PC-9 (cell line): Measurements from ENCODE around the gene KIF26B. TPM values are rescaled to one million over a fixed set of nuclear protein-coding genes. Genes with fewer than 3 reads are reported as not detected.

Experiments used
- BruUV-seq: library from RNA; stranded (reverse); fragments of 400-500 nt; replicated peaks from 2 replicates; lab custom pipeline; 2021; lab: Mats Ljungman, UMichigan
- CTCF ChIA-PET: fragments of 300-600 bp; sonication (Branson Sonifier 250); formaldehyde crosslinking; loops from one replicate; lab custom pipeline; 2022; ENCODE audit warnings: antibody characterized with exemption; lab: Charles Lee
- POLR2A ChIA-PET: fragments of 300-600 bp; sonication (Branson Sonifier 250); formaldehyde crosslinking; loops from one replicate; lab custom pipeline; 2022; ENCODE audit warnings: antibody characterized with exemption; ENCODE audit not compliant: unreplicated experiment; lab: Charles Lee
- DNase-seq, 2 experiments: peaks; one replicate each; pipeline versions ENCODE4 v3.0.0 to v3.0.0-alpha.2; 2015 to 2022; ENCODE audit warnings: mixed read lengths in 1 of 2
- H2AFZ ChIP-seq: fragments of 200-600 bp; sonication (generic); 2 replicates; pipeline ENCODE4 v1.8.1; 2017; ENCODE audit warnings: antibody characterized with exemption
- H3F3A ChIP-seq: fragments of 200-600 bp; sonication (generic); 2 replicates; pipeline ENCODE4 v1.8.1; 2017; ENCODE audit warnings: antibody characterized with exemption, mild to moderate bottlenecking, low read depth; ENCODE audit not compliant: insufficient read depth
- H3K27ac ChIP-seq: fragments of 200-600 bp; sonication (generic); 2 replicates; pipeline ENCODE4 v1.6.1; 2016; ENCODE audit warnings: mixed run types
- H3K27me3 ChIP-seq: fragments of 200-600 bp; sonication (generic); 2 replicates; pipeline ENCODE4 v1.6.1; 2016; ENCODE audit warnings: low read depth, mixed run types; ENCODE audit not compliant: insufficient read depth
- H3K36me3 ChIP-seq: fragments of 200-600 bp; sonication (generic); 2 replicates; pipeline ENCODE4 v1.6.1; 2016; ENCODE audit warnings: low read depth, mixed run types
- H3K4me1 ChIP-seq: fragments of 200-600 bp; sonication (generic); replicated peaks from 2 replicates; pipeline ENCODE4 v1.6.1; 2016; ENCODE audit warnings: mixed run types; ENCODE audit not compliant: insufficient read depth
- H3K4me2 ChIP-seq: fragments of 200-600 bp; sonication (generic); 2 replicates; pipeline ENCODE4 v1.6.1; 2017; ENCODE audit warnings: mixed run types
- H3K4me3 ChIP-seq: fragments of 200-600 bp; sonication (generic); 2 replicates; pipeline ENCODE4 v1.6.1; 2016; ENCODE audit warnings: mixed run types
- H3K79me2 ChIP-seq: fragments of 200-600 bp; sonication (generic); 2 replicates; pipeline ENCODE4 v1.6.1; 2017; ENCODE audit warnings: low read depth, mixed run types
- H3K9me2 ChIP-seq: fragments of 200-600 bp; sonication (generic); 2 replicates; pipeline ENCODE4 v1.8.1; 2017; ENCODE audit warnings: mild to moderate bottlenecking; ENCODE audit not compliant: insufficient read depth
- H3K9me3 ChIP-seq: fragments of 200-600 bp; sonication (generic); 2 replicates; pipeline ENCODE4 v1.8.1; 2016; ENCODE audit warnings: low read depth; ENCODE audit not compliant: insufficient read depth
- H4K20me1 ChIP-seq: fragments of 200-600 bp; sonication (generic); 2 replicates; pipeline ENCODE4 v1.8.1; 2017; ENCODE audit not compliant: insufficient read depth
- EZH2 ChIP-seq: fragments of 200-600 bp; sonication (generic); IDR thresholded peaks from 2 replicates; pipeline ENCODE4 v1.8.0; 2017; ENCODE audit warnings: antibody characterized with exemption, low read depth
- intact Hi-C: fragments of 100-400 bp; cut with micrococcal nuclease; formaldehyde crosslinking; loops from one replicate; pipeline ENCODE4 v1.10.0; 2022; ENCODE audit not compliant: unreplicated experiment
- total RNA-seq: library from RNA; stranded (reverse); gene quantifications from 2 replicates; pipeline ENCODE4 v1.2.3, GENCODE V29; 2021
- TF ChIP-seq, protein P1 (sequence below): fragments of 200-600 bp; sonication (generic); conservative IDR thresholded peaks from 2 replicates; pipeline ENCODE4 v1.6.1; 2017; ENCODE audit warnings: mixed run types, antibody characterized with exemption, mild to moderate bottlenecking, moderate library complexity

Gene KIF26B
- total RNA-seq, 1 experiment from 2014 or later, result 0.11 TPM

- intact Hi-C loops, result no loop called here
- POLR2A ChIA-PET, result no interaction called here
These were observed 304.8 kb downstream of the KIF26B start for GRCh38 chr1:245459621-245460020.

GRCh38 chr1:245461681-245462080, 306.9 kb downstream of the KIF26B start:
- no peaks in the 10 kb centered on the region for H3F3A ChIP-seq
- ChIA-PET CTCF (no interaction called here), POLR2A (no interaction called here)
- H3K4me2 ChIP-seq, result no peak overlapping the region
- no TSS peak for BruUV-seq
- H3K9me3 ChIP-seq, result no peaks in the 10 kb centered on the region
- H3K27me3 ChIP-seq, result peaks cover 77% of the 10 kb centered on the region
- no peak for TF ChIP-seq EZH2
- TF ChIP-seq, protein P1, sequence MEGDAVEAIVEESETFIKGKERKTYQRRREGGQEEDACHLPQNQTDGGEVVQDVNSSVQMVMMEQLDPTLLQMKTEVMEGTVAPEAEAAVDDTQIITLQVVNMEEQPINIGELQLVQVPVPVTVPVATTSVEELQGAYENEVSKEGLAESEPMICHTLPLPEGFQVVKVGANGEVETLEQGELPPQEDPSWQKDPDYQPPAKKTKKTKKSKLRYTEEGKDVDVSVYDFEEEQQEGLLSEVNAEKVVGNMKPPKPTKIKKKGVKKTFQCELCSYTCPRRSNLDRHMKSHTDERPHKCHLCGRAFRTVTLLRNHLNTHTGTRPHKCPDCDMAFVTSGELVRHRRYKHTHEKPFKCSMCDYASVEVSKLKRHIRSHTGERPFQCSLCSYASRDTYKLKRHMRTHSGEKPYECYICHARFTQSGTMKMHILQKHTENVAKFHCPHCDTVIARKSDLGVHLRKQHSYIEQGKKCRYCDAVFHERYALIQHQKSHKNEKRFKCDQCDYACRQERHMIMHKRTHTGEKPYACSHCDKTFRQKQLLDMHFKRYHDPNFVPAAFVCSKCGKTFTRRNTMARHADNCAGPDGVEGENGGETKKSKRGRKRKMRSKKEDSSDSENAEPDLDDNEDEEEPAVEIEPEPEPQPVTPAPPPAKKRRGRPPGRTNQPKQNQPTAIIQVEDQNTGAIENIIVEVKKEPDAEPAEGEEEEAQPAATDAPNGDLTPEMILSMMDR, result no peak
- H3K4me1 ChIP-seq, result no peaks in the 10 kb centered on the region
- no peak overlapping the region for H3K4me3 ChIP-seq
- H2AFZ ChIP-seq, result no peak overlapping the region
- H3K9me2 ChIP-seq, result no peaks in the 10 kb centered on the region
- no peaks in the 10 kb centered on the region for H4K20me1 ChIP-seq
- intact Hi-C loops, result no loop called here
- H3K27ac ChIP-seq, result no peak overlapping the region
- no peaks in the 10 kb centered on the region for H3K36me3 ChIP-seq
- no peak for DNase-seq
- no peaks in the 10 kb centered on the region for H3K79me2 ChIP-seq

More at GRCh38 chr1:245459621-245460020, 304.8 kb downstream of the KIF26B start:
- Histone ChIP-seq H3K27ac (no peak overlapping the region), H3F3A (no peaks in the 10 kb centered on the region), H3K4me1 (no peaks in the 10 kb centered on the region), H3K36me3 (no peaks in the 10 kb centered on the region), H3K27me3 (peaks cover 64% of the 10 kb centered on the region), H3K4me3 (no peak overlapping the region), H3K9me2 (no peaks in the 10 kb centered on the region), H2AFZ (no peak overlapping the region), H3K4me2 (no peak overlapping the region), H4K20me1 (no peaks in the 10 kb centered on the region), H3K79me2 (no peaks in the 10 kb centered on the region), H3K9me3 (no peaks in the 10 kb centered on the region)
- no peak for TF ChIP-seq EZH2
- TF ChIP-seq, protein P1, result no peak
- no TSS peak for BruUV-seq
- CTCF ChIA-PET, result no interaction called here
- no peak for DNase-seq

DNA sequence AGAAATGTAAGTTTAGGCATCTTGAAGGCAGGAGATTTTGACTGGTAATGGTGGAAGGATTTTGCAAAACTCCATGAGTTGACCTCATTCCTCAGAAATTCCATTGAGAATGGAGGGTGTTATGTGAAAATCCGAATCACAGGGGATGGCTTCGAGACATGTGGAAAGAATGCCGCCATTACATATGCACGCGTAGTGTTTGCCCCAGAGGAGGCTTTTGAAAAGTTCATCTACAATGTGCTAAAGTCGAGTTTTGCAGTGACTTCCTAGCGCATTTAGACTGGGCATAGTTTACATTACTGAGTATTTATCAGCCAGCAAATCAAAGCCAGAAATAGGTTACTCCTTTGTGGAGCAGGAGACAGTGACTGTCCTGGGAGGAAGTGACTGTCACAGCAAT, 307.4 kb downstream of the KIF26B start:
- no peak for DNase-seq
- no peak overlapping the region for H2AFZ ChIP-seq
- H3K4me3 ChIP-seq, result no peak overlapping the region
- no peaks in the 10 kb centered on the region for H3K36me3 ChIP-seq
- no TSS peak for BruUV-seq
- peaks cover 78% of the 10 kb centered on the region for H3K27me3 ChIP-seq
- no peaks in the 10 kb centered on the region for H4K20me1 ChIP-seq
- H3F3A ChIP-seq, result no peaks in the 10 kb centered on the region
- ChIA-PET POLR2A (no interaction called here), CTCF (no interaction called here)
- TF ChIP-seq, protein P1, result no peak
- TF ChIP-seq EZH2, result no peak
- H3K4me1 ChIP-seq, result no peaks in the 10 kb centered on the region
- no peak overlapping the region for H3K4me2 ChIP-seq
- no peaks in the 10 kb centered on the region for H3K9me2 ChIP-seq
- intact Hi-C loops, result no loop called here
- H3K79me2 ChIP-seq, result no peaks in the 10 kb centered on the region
- no peak overlapping the region for H3K27ac ChIP-seq
- H3K9me3 ChIP-seq, result no peaks in the 10 kb centered on the region
